Transverse colon (tissue), 3 donors: ENCODE data around the gene TSPAN17.

Source experiments
- CTCF ChIP-seq, 5 experiments: fragments of 200-600 bp in 3 of 5; fragments of 450-650 bp in 2 of 5; sonication (generic) in 3 of 5; IDR thresholded peaks; 1 replicate in 2 of 5; 2 replicates in 3 of 5; pipeline ENCODE4 v1.5.1; 2016 to 2017; ENCODE audit warnings: antibody characterized with exemption in 5 of 5, inconsistent platforms in 3 of 5, mild to moderate bottlenecking in 2 of 5, moderate library complexity in 1 of 5
- EP300 ChIP-seq: sonication (generic); formaldehyde crosslinking; IDR thresholded peaks from one replicate; pipeline ENCODE4 v1.6.1; 2017; ENCODE audit warnings: antibody characterized with exemption, low read depth
- POLR2A ChIP-seq: fragments of 450-650 bp; IDR thresholded peaks from one replicate; pipeline ENCODE4 v1.6.1; 2016; ENCODE audit warnings: antibody characterized with exemption, mild to moderate bottlenecking, moderate library complexity

DNA sequence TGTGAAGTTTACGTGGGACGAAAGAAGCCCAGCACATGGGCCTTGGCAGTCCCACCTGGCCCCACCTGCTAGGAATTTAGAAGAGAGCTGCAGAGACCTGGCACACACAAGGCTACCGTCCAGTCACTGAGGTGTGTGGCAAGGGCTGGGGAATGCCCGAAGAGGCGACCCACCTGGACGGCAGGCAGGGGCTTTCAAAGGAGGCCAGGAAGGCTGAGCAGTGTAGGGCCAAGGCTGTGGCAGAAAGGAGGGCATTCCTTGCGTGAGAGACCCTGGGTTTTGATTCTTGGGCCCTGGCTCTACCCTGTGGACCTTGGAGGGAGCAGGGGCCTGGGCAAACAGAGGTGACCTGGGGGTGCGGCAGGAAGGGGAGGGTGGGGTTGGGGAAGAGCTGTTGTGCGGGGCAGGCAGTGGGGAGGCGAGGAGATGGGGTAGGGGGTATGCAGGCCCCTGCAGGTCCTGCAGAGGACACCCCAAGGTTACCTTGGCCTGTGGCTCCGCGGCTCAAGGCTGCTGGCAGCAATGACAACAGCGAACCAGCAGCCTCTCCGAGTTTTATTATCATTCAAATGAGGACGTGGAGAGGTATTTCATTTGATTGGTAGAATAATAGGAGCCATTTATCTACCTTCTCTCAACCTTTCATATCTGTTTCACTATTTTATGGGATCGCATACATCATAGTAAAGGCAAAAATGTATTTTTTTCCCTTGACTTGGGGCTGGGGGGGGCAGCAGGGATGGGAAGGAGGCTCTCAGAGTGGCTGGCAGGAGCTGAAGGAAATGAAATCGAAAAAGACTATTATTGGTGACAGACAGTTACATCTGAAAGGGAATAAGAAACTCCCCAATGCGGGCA is 24.8 kb downstream of the TSPAN17 start:
- TF ChIP-seq EP300 (no peak), CTCF (IDR thresholded peaks at IDR 0.05) (no peak), POLR2A (no peak)
